Measurements from ENCODE around the gene PAN2. TPM values are rescaled to one million over a fixed set of nuclear protein-coding genes. Genes with fewer than 3 reads are reported as not detected.

PAN2 gene
- polyA plus RNA-seq, 3 donors = 8.8 to 120 (median 16.0) TPM

DNA sequence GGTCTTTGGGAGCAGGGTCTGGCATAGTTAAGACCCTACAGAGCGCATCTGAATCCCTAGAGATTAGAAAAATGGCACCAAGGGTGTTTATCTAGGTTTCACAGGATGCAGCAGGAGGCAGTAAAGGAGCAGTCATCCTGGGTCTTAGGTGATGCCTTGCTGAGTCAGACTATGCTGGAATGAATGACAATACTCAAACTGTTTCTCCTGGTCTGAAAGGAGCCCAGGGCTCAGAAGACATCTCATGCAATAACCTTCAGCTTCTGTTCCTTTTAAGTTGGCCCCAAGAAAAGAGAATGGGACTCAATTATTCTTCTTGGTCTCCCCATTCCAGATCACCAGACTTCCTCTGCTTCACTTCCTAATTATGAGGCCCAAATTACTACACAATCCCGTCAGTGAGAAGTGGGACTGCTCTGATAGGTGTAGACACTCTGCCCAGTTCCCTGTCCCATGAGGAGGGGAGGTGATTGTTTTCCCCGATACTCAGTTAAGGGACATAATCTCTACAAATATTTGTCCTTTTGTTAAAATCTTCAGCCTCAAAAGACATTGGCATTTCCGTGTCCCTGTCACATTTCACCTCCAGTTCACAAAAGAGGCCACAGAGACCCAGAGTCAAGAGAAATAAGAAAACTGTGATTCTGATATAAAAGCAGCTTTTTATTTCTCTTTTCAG, 43.6 kb upstream of the PAN2 start:
- no peak overlapping the region for H3K27ac ChIP-seq (ENCODE audit: low read depth in 1 of 2, low read length in 2 of 2)
- no peaks in the 10 kb centered on the region for H3K9me3 ChIP-seq (replicated peaks in 1 of 2; ENCODE audit: control insufficient read depth in 1 of 2, insufficient read depth in 1 of 2, low read length in 2 of 2)
- H3K9ac ChIP-seq (ENCODE audit: insufficient read depth, low read length, poor library complexity, severe bottlenecking) = no peak overlapping the region
- H3K36me3 ChIP-seq (replicated peaks in 1 of 2; ENCODE audit: control insufficient read depth in 1 of 2, insufficient read depth in 2 of 2, low read length in 2 of 2) = no peaks in the 10 kb centered on the region
- DNase-seq = no peak
- H3K4me1 ChIP-seq (ENCODE audit: control insufficient read depth in 1 of 2, insufficient read depth in 2 of 2, low read length in 2 of 2) = peaks cover 23 to 26% of the 10 kb centered on the region in 2 donors
- Mint-ChIP-seq H3K4me3 (no peak overlapping the region), H3K27me3 (ENCODE audit: low read depth in 3 of 3) (peaks cover 0 to 5% (median 0%) of the 10 kb centered on the region in 3 donors), H3K27ac (peak overlapping the region in 5 of 7 donors; percentile 3 to 77 (median 69)), H3K9me3 (peaks cover 0 to 12% (median 7%) of the 10 kb centered on the region in 7 donors), H3K4me1 (peaks cover 27% of the 10 kb centered on the region), H3K36me3 (no peaks in the 10 kb centered on the region)
- TF ChIP-seq, protein P1, sequence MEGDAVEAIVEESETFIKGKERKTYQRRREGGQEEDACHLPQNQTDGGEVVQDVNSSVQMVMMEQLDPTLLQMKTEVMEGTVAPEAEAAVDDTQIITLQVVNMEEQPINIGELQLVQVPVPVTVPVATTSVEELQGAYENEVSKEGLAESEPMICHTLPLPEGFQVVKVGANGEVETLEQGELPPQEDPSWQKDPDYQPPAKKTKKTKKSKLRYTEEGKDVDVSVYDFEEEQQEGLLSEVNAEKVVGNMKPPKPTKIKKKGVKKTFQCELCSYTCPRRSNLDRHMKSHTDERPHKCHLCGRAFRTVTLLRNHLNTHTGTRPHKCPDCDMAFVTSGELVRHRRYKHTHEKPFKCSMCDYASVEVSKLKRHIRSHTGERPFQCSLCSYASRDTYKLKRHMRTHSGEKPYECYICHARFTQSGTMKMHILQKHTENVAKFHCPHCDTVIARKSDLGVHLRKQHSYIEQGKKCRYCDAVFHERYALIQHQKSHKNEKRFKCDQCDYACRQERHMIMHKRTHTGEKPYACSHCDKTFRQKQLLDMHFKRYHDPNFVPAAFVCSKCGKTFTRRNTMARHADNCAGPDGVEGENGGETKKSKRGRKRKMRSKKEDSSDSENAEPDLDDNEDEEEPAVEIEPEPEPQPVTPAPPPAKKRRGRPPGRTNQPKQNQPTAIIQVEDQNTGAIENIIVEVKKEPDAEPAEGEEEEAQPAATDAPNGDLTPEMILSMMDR (IDR thresholded peaks at IDR 0.05) = no peak
- WGBS (ENCODE audit: insufficient coverage) = 100% methylated on average over 1 of the region's 4 CpGs
- H3K4me2 ChIP-seq (replicated peaks; ENCODE audit: extremely low read depth, low read length, poor library complexity, severe bottlenecking) = no peak overlapping the region
- no peaks in the 10 kb centered on the region for H4K20me1 ChIP-seq (ENCODE audit: insufficient read depth, low read length)
- H2AFZ ChIP-seq (ENCODE audit: insufficient read depth, low read depth, low read length, poor library complexity, severe bottlenecking) = peak overlapping the region; percentile 21
- no peaks in the 10 kb centered on the region for H3K27me3 ChIP-seq (ENCODE audit: control insufficient read depth in 2 of 2, insufficient read depth in 2 of 2, low read length in 2 of 2)
- intact Hi-C loops (cut with micrococcal nuclease) = no loop called here
- no peak overlapping the region for H3K4me3 ChIP-seq (replicated peaks in 1 of 3; ENCODE audit: low read depth in 2 of 3, low read length in 3 of 3)
- H3K79me2 ChIP-seq (ENCODE audit: insufficient read depth, low read length) = no peaks in the 10 kb centered on the region

DNA sequence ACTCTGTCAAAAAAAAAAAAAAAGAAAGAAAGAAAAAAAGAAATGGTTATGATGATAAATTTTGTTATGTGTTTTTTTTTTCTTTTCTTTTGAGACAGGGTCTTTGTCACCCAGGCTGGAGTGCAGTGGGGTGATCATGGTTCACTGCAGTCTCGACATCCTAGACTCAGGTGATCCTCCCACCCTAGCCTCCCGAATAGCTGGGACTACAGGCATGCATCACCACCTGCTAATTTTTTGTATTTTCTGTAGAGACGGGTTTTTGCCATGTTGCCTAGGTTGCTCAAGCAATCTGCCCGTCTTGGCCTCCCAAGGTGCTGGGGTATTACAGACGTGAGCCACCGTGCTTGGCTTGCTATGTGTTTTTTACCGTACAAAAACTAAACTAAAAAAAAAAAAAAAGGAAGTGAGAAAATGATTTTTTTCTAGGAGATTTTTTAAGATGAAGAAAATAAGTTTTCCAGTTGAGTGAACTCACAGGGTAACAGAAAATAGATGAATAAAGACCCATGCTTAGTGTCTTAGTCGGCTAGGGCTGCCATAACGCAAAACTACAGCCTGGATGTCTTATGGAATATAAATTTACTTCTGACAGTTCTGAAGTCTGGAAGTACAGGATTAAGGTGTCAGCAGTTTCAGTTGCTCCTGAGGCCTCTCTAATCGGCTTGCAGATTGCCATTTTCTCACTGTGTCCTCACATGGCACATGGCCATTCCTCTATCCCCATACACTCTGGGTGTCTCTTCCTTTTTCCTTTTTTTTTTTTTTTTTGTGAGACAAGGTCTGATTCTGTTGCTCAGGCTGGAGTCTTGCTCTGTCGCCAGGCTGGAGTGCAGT, 42.0 kb upstream of the PAN2 start:
- no peak overlapping the region for H3K4me3 Mint-ChIP-seq
- no peak for DNase-seq
- H3K4me1 ChIP-seq (ENCODE audit: control insufficient read depth in 1 of 2, insufficient read depth in 2 of 2, low read length in 2 of 2) = peaks cover 23 to 26% of the 10 kb centered on the region in 2 donors
- H3K4me3 ChIP-seq (replicated peaks in 1 of 3; ENCODE audit: low read depth in 2 of 3, low read length in 3 of 3) = no peak overlapping the region
- WGBS (ENCODE audit: insufficient coverage) = 52% methylated on average over 5 of the region's 11 CpGs
- H3K9me3 Mint-ChIP-seq = peaks cover 4 to 19% (median 13%) of the 10 kb centered on the region in 7 donors
- no peak overlapping the region for H3K4me2 ChIP-seq (replicated peaks; ENCODE audit: extremely low read depth, low read length, poor library complexity, severe bottlenecking)
- peak overlapping the region; percentile 77 for H2AFZ ChIP-seq (ENCODE audit: insufficient read depth, low read depth, low read length, poor library complexity, severe bottlenecking)
- H3K27ac Mint-ChIP-seq = peak overlapping the region in 3 of 7 donors; percentile 27 to 57 (median 41)
- TF ChIP-seq, protein P1 (IDR thresholded peaks at IDR 0.05) = no peak
- H3K27me3 Mint-ChIP-seq (ENCODE audit: low read depth in 3 of 3) = peaks cover 0 to 4% (median 2%) of the 10 kb centered on the region in 3 donors
- no peak overlapping the region for H3K27ac ChIP-seq (ENCODE audit: low read depth in 1 of 2, low read length in 2 of 2)
- peak overlapping the region; percentile 27 for H3K9ac ChIP-seq (ENCODE audit: insufficient read depth, low read length, poor library complexity, severe bottlenecking)
- H4K20me1 ChIP-seq (ENCODE audit: insufficient read depth, low read length) = no peaks in the 10 kb centered on the region
- no peaks in the 10 kb centered on the region for H3K27me3 ChIP-seq (ENCODE audit: control insufficient read depth in 2 of 2, insufficient read depth in 2 of 2, low read length in 2 of 2)
- no peaks in the 10 kb centered on the region for H3K36me3 Mint-ChIP-seq
- H3K4me1 Mint-ChIP-seq = peaks cover 27% of the 10 kb centered on the region
- H3K36me3 ChIP-seq (replicated peaks in 1 of 2; ENCODE audit: control insufficient read depth in 1 of 2, insufficient read depth in 2 of 2, low read length in 2 of 2) = no peaks in the 10 kb centered on the region
- intact Hi-C loops (cut with micrococcal nuclease) = no loop called here
- peaks cover 0 to 3% of the 10 kb centered on the region in 2 donors for H3K9me3 ChIP-seq (replicated peaks in 1 of 2; ENCODE audit: control insufficient read depth in 1 of 2, insufficient read depth in 1 of 2, low read length in 2 of 2)
- no peaks in the 10 kb centered on the region for H3K79me2 ChIP-seq (ENCODE audit: insufficient read depth, low read length)

All from CD14-positive monocyte (primary cell).